Tibial artery (tissue), 4 donors: ENCODE data around the gene DLG5.

Experiments
- DNase-seq, 2 donors: peaks; one replicate each; pipeline ENCODE4 v3.0.0-alpha.2; 2019
- H3K27ac ChIP-seq, 2 donors: fragments of 200-600 bp; sonication (generic) in 1 of 2; 1 replicate in 1 of 2; 2 replicates in 1 of 2; pipeline ENCODE4 v1.5.1; 2018 to 2019; ENCODE audit warnings: mild to moderate bottlenecking in 1 of 2
- H3K27me3 ChIP-seq, 2 donors: fragments of 200-600 bp; sonication (generic) in 1 of 2; one replicate each; pipeline versions ENCODE4 v1.5.1 to v1.6.0; 2016 to 2019
- H3K36me3 ChIP-seq, 3 donors: fragments of 200-600 bp; sonication (generic) in 2 of 3; one replicate each; pipeline ENCODE4 v1.5.1; 2016 to 2019; ENCODE audit warnings: mild to moderate bottlenecking in 2 of 3
- H3K4me1 ChIP-seq, 4 donors: fragments of 200-600 bp; sonication (generic) in 2 of 4; 1 replicate in 3 of 4; 2 replicates in 1 of 4; pipeline ENCODE4 v1.5.1; 2016 to 2019
- H3K4me3 ChIP-seq, 2 donors: fragments of 200-600 bp; sonication (generic) in 1 of 2; 1 replicate in 1 of 2; 2 replicates in 1 of 2; pipeline ENCODE4 v1.5.1; 2018 to 2019; ENCODE audit warnings: mild to moderate bottlenecking in 2 of 2
- H3K9me3 ChIP-seq, 3 donors: fragments of 200-600 bp; sonication (generic) in 1 of 3; one replicate each; pipeline ENCODE4 v1.5.1; 2016 to 2019
- CTCF ChIP-seq, 2 experiments: fragments of 200-600 bp in 1 of 2; fragments of 450-650 bp in 1 of 2; IDR thresholded peaks; one replicate each; pipeline ENCODE4 v1.5.1; 2017 to 2019; ENCODE audit warnings: antibody characterized with exemption in 2 of 2, mild to moderate bottlenecking in 1 of 2, moderate library complexity in 1 of 2
- intact Hi-C: fragments of 100-400 bp; cut with DNase I; formaldehyde crosslinking; loops from one replicate; pipeline ENCODE4 v1.15.0; 2023; ENCODE audit warnings: low total_unique reads

DLG5 gene

GRCh38 chr10:77890097-77890496, 36.5 kb downstream of the DLG5 start:
- no peak overlapping the region for H3K4me3 ChIP-seq
- intact Hi-C loops: no loop called here
- H3K36me3 ChIP-seq: no peaks in the 10 kb centered on the region
- peaks cover 0 to 89% (median 36%) of the 10 kb centered on the region in 4 donors for H3K4me1 ChIP-seq
- H3K27ac ChIP-seq: no peak overlapping the region
- no peaks in the 10 kb centered on the region for H3K27me3 ChIP-seq
- no peaks in the 10 kb centered on the region for H3K9me3 ChIP-seq
- TF ChIP-seq CTCF (IDR thresholded peaks at IDR 0.05): no peak
- DNase-seq: no peak

GRCh38 chr10:77889277-77889903, 37.2 kb downstream of the DLG5 start:
- H3K27me3 ChIP-seq: no peaks in the 10 kb centered on the region
- H3K27ac ChIP-seq: peak overlapping the region in 1 of 2 donors; percentile 72
- peaks cover 0 to 84% (median 36%) of the 10 kb centered on the region in 4 donors for H3K4me1 ChIP-seq
- H3K4me3 ChIP-seq: no peak overlapping the region
- intact Hi-C loops: no loop called here
- H3K9me3 ChIP-seq: no peaks in the 10 kb centered on the region
- DNase-seq: no peak
- no peak for TF ChIP-seq CTCF (IDR thresholded peaks at IDR 0.05)
- H3K36me3 ChIP-seq: no peaks in the 10 kb centered on the region

GRCh38 chr10:77888356-77888703, 38.2 kb downstream of the DLG5 start:
- H3K4me1 ChIP-seq: peaks cover 0 to 78% (median 36%) of the 10 kb centered on the region in 4 donors
- intact Hi-C loops: no loop called here
- H3K27ac ChIP-seq: peak overlapping the region; percentile 72 to 73

GRCh38 chr10:77887631-77888355, 38.8 kb downstream of the DLG5 start:
- peaks cover 0 to 74% (median 36%) of the 10 kb centered on the region in 4 donors for H3K4me1 ChIP-seq
- no peaks in the 10 kb centered on the region for H3K36me3 ChIP-seq
- no peaks in the 10 kb centered on the region for H3K27me3 ChIP-seq
- no peak for TF ChIP-seq CTCF (IDR thresholded peaks at IDR 0.05)
- H3K9me3 ChIP-seq: no peaks in the 10 kb centered on the region
- peak; percentile 48 to 67 for DNase-seq
- peak overlapping the region; percentile 72 to 73 for H3K27ac ChIP-seq
- H3K4me3 ChIP-seq: peak overlapping the region; percentile 6 to 26
- intact Hi-C loops: no loop called here

More at GRCh38 chr10:77888356-77888703, 38.2 kb downstream of the DLG5 start:
- no peak for DNase-seq
- peak overlapping the region; percentile 6 to 26 for H3K4me3 ChIP-seq
- no peaks in the 10 kb centered on the region for H3K9me3 ChIP-seq
- TF ChIP-seq CTCF (IDR thresholded peaks at IDR 0.05): no peak
- no peaks in the 10 kb centered on the region for H3K27me3 ChIP-seq
- no peaks in the 10 kb centered on the region for H3K36me3 ChIP-seq

- H3K27ac ChIP-seq: peak overlapping the region; percentile 72 to 73
- peaks cover 0 to 69% (median 33%) of the 10 kb centered on the region in 4 donors for H3K4me1 ChIP-seq
- intact Hi-C loops: no loop called here
- H3K4me3 ChIP-seq: peak overlapping the region in 1 of 2 donors; percentile 6
- no peak for TF ChIP-seq CTCF (IDR thresholded peaks at IDR 0.05)
- no peak for DNase-seq
- no peaks in the 10 kb centered on the region for H3K9me3 ChIP-seq
- no peaks in the 10 kb centered on the region for H3K27me3 ChIP-seq
- H3K36me3 ChIP-seq: no peaks in the 10 kb centered on the region
Observed at GRCh38 chr10:77886795-77887355, 39.7 kb downstream of the DLG5 start.
